A673 (cell line): Measurements from ENCODE around the gene TLCD1. TPM values are rescaled to one million over a fixed set of nuclear protein-coding genes. Genes with fewer than 3 reads are reported as not detected.
"Not testable (repeated sequence)": the region's sequence is repeated elsewhere in the genome, so short reads cannot be mapped to it uniquely, and the experiment has no call there.

Experiments
- BruUV-seq: library from RNA; stranded (reverse); fragments of 400-500 nt; replicated peaks from 2 replicates; lab custom pipeline; 2021; lab: Mats Ljungman, UMichigan
- CTCF ChIA-PET: fragments of 300-600 bp; sonication (Branson Sonifier 250); formaldehyde crosslinking; loops from one replicate; lab custom pipeline; 2022; ENCODE audit warnings: antibody characterized with exemption; lab: Charles Lee
- POLR2A ChIA-PET: fragments of 300-600 bp; sonication (Branson Sonifier 250); formaldehyde crosslinking; loops from one replicate; lab custom pipeline; 2022; ENCODE audit warnings: antibody characterized with exemption; ENCODE audit not compliant: low non-redundant PET; lab: Charles Lee
- DNase-seq: peaks from one replicate; pipeline ENCODE4 v3.0.0-alpha.2; 2015; ENCODE audit warnings: low spot score
- H3K27ac ChIP-seq: fragments of 200-600 bp; sonication (generic); 2 replicates; pipeline ENCODE4 v1.5.1; 2016; ENCODE audit warnings: mixed run types, low read depth, mild to moderate bottlenecking, mixed read lengths, antibody characterized with exemption, low read length; ENCODE audit not compliant: poor library complexity, severe bottlenecking
- H3K27me3 ChIP-seq: fragments of 200-600 bp; sonication (generic); replicated peaks from 2 replicates; pipeline ENCODE4 v1.6.1; 2017; ENCODE audit warnings: mixed run types, low read depth, mild to moderate bottlenecking, mixed read lengths, antibody characterized with exemption, low read length; ENCODE audit not compliant: insufficient read depth, poor library complexity
- H3K36me3 ChIP-seq: fragments of 200-600 bp; sonication (generic); 2 replicates; pipeline ENCODE4 v1.6.1; 2016; ENCODE audit warnings: mixed run types, mild to moderate bottlenecking, mixed read lengths, antibody characterized with exemption, low read length; ENCODE audit not compliant: insufficient read depth, poor library complexity, severe bottlenecking
- H3K4me1 ChIP-seq: fragments of 200-600 bp; sonication (generic); 2 replicates; pipeline ENCODE4 v1.6.1; 2017; ENCODE audit warnings: mixed run types, mild to moderate bottlenecking, mixed read lengths, antibody characterized with exemption, low read length; ENCODE audit not compliant: insufficient read depth, poor library complexity, severe bottlenecking
- H3K4me3 ChIP-seq: fragments of 200-600 bp; sonication (generic); 2 replicates; pipeline ENCODE4 v1.5.1; 2016; ENCODE audit warnings: low read depth, mixed run types, mild to moderate bottlenecking, mixed read lengths, low read length; ENCODE audit not compliant: poor library complexity, severe bottlenecking
- H3K9me3 ChIP-seq: fragments of 200-600 bp; sonication (generic); 2 replicates; pipeline ENCODE4 v1.6.1; 2016; ENCODE audit warnings: mixed run types, low read depth, mild to moderate bottlenecking, mixed read lengths, antibody characterized with exemption, low read length; ENCODE audit not compliant: poor library complexity, severe bottlenecking
- CTCF ChIP-seq: fragments of 300-800, 200-600 bp; sonication (generic); conservative IDR thresholded peaks from 2 replicates; pipeline ENCODE4 v1.5.1; 2017; ENCODE audit warnings: low read depth, mild to moderate bottlenecking, antibody characterized with exemption, low read length, moderate library complexity, mixed read lengths
- EZH2 ChIP-seq: fragments of 200-600 bp; sonication (generic); IDR thresholded peaks from 2 replicates; pipeline ENCODE4 v1.6.1; 2017; ENCODE audit warnings: borderline replicate concordance, low read depth, mild to moderate bottlenecking, mixed read lengths, antibody characterized with exemption, low read length; ENCODE audit not compliant: poor library complexity, severe bottlenecking
- intact Hi-C: fragments of 100-400 bp; cut with micrococcal nuclease; formaldehyde crosslinking; loops from one replicate; pipeline ENCODE4 v1.10.0; 2022; ENCODE audit not compliant: unreplicated experiment
- total RNA-seq: library from RNA; stranded (reverse); gene quantifications from 2 replicates; pipeline ENCODE4 v1.2.3, GENCODE V29; 2021

TLCD1 gene
- total RNA-seq, 1 experiment from 2014 or later: 3.8 TPM

DNA sequence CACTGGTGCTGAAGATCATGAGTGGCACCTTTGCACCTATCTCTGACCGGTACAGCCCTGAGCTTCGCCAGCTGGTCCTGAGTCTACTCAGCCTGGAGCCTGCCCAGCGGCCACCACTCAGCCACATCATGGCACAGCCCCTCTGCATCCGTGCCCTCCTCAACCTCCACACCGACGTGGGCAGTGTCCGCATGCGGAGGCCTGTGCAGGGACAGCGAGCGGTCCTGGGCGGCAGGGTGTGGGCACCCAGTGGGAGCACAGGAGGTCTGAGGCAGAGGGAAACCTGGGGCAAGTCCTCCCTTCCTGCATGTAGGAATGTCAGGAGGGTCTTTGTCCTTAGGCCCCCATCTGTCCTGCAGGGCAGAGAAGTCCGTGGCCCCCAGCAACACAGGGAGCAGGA is 11.3 kb upstream of the TLCD1 start:
- Histone ChIP-seq H3K4me3 (no peak overlapping the region), H3K4me1 (no peaks in the 10 kb centered on the region), H3K36me3 (no peaks in the 10 kb centered on the region), H3K27me3 (no peaks in the 10 kb centered on the region), H3K9me3 (no peaks in the 10 kb centered on the region), H3K27ac (no peak overlapping the region)
- intact Hi-C loops: no loop called here
- TF ChIP-seq CTCF (no peak), EZH2 (no peak)
- BruUV-seq: no TSS peak
- ChIA-PET POLR2A (no interaction called here), CTCF (no interaction called here)
- DNase-seq: no peak

DNA sequence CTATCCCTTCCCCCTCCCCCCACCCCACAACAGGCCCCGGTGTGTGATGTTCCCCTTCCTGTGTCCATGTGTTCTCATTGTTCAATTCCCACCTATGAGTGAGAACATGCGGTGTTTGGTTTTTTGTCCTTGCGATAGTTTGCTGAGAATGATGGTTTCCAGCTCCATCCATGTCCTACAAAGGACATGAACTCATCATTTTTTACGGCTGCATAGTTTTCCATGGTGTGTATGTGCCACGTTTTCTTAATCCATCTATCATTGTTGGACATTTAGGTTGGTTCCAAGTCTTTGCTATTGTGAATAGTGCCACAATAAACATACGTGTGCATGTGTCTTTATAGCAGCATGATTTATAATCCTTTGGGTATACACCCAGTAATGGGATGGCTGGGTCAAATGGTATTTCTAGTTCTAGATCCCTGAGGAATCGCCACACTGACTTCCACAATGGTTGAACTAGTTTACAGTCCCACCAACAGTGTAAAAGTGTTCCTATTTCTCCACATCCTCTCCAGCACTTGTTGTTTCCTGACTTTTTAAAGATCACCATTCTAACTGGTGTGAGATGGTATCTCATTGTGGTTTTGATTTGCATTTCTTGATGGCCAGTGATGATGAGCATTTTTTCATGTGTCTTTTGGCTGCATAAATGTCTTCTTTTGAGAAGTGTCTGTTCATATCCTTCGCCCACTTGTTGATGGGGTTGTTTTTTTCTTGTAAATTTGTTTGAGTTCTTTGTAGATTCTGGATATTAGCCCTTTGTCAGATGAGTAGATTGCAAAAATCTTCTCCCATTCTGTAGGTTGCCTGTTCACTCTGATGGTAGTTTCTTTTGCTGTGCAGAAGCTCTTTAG is 10.1 kb upstream of the TLCD1 start:
- POLR2A ChIA-PET, DNase-seq, CTCF ChIA-PET, H3K4me1 ChIP-seq, intact Hi-C loops, H3K27ac ChIP-seq, BruUV-seq, H3K9me3 ChIP-seq, H3K36me3 ChIP-seq, H3K27me3 ChIP-seq, H3K4me3 ChIP-seq: not testable (repeated sequence)

- Histone ChIP-seq H3K4me3 (no peak overlapping the region), H3K27me3 (no peaks in the 10 kb centered on the region), H3K36me3 (no peaks in the 10 kb centered on the region), H3K4me1 (no peaks in the 10 kb centered on the region), H3K9me3 (no peaks in the 10 kb centered on the region), H3K27ac (no peak overlapping the region)
- ChIA-PET POLR2A (no interaction called here), CTCF (no interaction called here)
- TF ChIP-seq EZH2 (no peak), CTCF (no peak)
- DNase-seq: no peak
- BruUV-seq: no TSS peak
- intact Hi-C loops: no loop called here
Observed at GRCh38 chr17:28735242-28735722, 9.2 kb upstream of the TLCD1 start.
